Naive thymus-derived CD4-positive, alpha-beta T cell (primary cell): ENCODE data around the gene FBXO46. TPM values are rescaled to one million over a fixed set of nuclear protein-coding genes. Genes with fewer than 3 reads are reported as not detected.
"Not testable (repeated sequence)": the region's sequence is repeated elsewhere in the genome, so short reads cannot be mapped to it uniquely, and the experiment has no call there.

ENCODE experiments used
- ATAC-seq: fragments of 150-1000 bp; cut with Tn5 transposase; 2 replicates; pipeline ENCODE4 v1.10.0; 2021; ENCODE audit warnings: mild to moderate bottlenecking, moderate library complexity
- CTCF ChIA-PET: fragments of 350-600 bp; sonication (Branson Sonifier 250); formaldehyde crosslinking; loops from one replicate; lab custom pipeline; 2021; ENCODE audit warnings: antibody characterized with exemption; lab: Charles Lee
- POLR2A ChIA-PET: fragments of 350-600 bp; sonication (Branson Sonifier 250); formaldehyde crosslinking; loops from one replicate; lab custom pipeline; 2021; ENCODE audit warnings: antibody characterized with exemption, inconsistent platforms; lab: Charles Lee
- DNase-seq, 9 donors: peaks; one replicate each; pipeline versions ENCODE4 v3.0.0 to v3.0.0-alpha.2; 2020 to 2022; ENCODE audit warnings: mixed read lengths in 1 of 9
- H3K27ac ChIP-seq: one replicate; pipeline ENCODE4 v1.7.0; 2013; ENCODE audit warnings: mild to moderate bottlenecking, low read depth, low read length, moderate library complexity
- H3K27me3 ChIP-seq, 2 donors: one replicate each; pipeline ENCODE4 v1.7.0; 2013; ENCODE audit warnings: low read length in 2 of 2, mild to moderate bottlenecking in 2 of 2, moderate library complexity in 2 of 2; ENCODE audit not compliant: control insufficient read depth in 2 of 2, insufficient read depth in 2 of 2
- H3K36me3 ChIP-seq, 3 experiments: 1 replicate in 2 of 3; 2 replicates in 1 of 3; pipeline ENCODE4 v1.7.0; 2013; ENCODE audit warnings: low read length in 3 of 3, mild to moderate bottlenecking in 3 of 3, moderate library complexity in 1 of 3; ENCODE audit not compliant: insufficient read depth in 3 of 3, control insufficient read depth in 2 of 3
- H3K4me1 ChIP-seq, 2 donors: one replicate each; pipeline ENCODE4 v1.7.0; 2013; ENCODE audit warnings: low read length in 2 of 2, mild to moderate bottlenecking in 2 of 2, moderate library complexity in 1 of 2; ENCODE audit not compliant: control insufficient read depth in 2 of 2, insufficient read depth in 2 of 2
- H3K4me3 ChIP-seq: 2 replicates; pipeline ENCODE4 v1.7.0; 2013; ENCODE audit warnings: mild to moderate bottlenecking, low read length
- H3K9me3 ChIP-seq, 3 experiments: 1 replicate in 2 of 3; 2 replicates in 1 of 3; pipeline ENCODE4 v1.7.0; 2013; ENCODE audit warnings: low read length in 3 of 3; ENCODE audit not compliant: control insufficient read depth in 2 of 3
- H3K27ac Mint-ChIP-seq, 9 donors: one replicate each; pipeline ENCODE4 v1.8.0; 2020 to 2022; ENCODE audit warnings: mixed read lengths in 9 of 9, mild to moderate bottlenecking in 8 of 9, moderate library complexity in 5 of 9, inconsistent platforms in 2 of 9
- H3K27me3 Mint-ChIP-seq, 5 donors: one replicate each; pipeline ENCODE4 v1.8.0; 2021 to 2022; ENCODE audit warnings: mixed read lengths in 5 of 5, mild to moderate bottlenecking in 1 of 5
- H3K36me3 Mint-ChIP-seq, 5 donors: one replicate each; pipeline ENCODE4 v1.8.0; 2020 to 2022; ENCODE audit warnings: mixed read lengths in 5 of 5, mild to moderate bottlenecking in 3 of 5, inconsistent platforms in 1 of 5
- H3K4me1 Mint-ChIP-seq, 7 donors: one replicate each; pipeline ENCODE4 v1.8.0; 2020 to 2022; ENCODE audit warnings: mixed read lengths in 7 of 7, mild to moderate bottlenecking in 3 of 7, inconsistent platforms in 1 of 7
- H3K4me3 Mint-ChIP-seq, 10 donors: one replicate each; pipeline ENCODE4 v1.8.0; 2020 to 2022; ENCODE audit warnings: mild to moderate bottlenecking in 10 of 10, mixed read lengths in 10 of 10, moderate library complexity in 6 of 10, inconsistent platforms in 2 of 10
- H3K9me3 Mint-ChIP-seq, 11 donors: one replicate each; pipeline ENCODE4 v1.8.0; 2020 to 2022; ENCODE audit warnings: mixed read lengths in 11 of 11, mild to moderate bottlenecking in 4 of 11, inconsistent platforms in 1 of 11, moderate library complexity in 1 of 11
- intact Hi-C, 2 donors: fragments of 100-400 bp; cut with micrococcal nuclease; formaldehyde crosslinking; loops; one replicate each; pipeline ENCODE4 v1.15.1; 2023
- polyA plus RNA-seq, 2 donors: library from polyadenylated mRNA; unstranded; fragments of 300-500 nt; fragmentation: Illumina TruSeq; gene quantifications; one replicate each; pipeline ENCODE4 v1.2.3, GENCODE V29; 2021
- total RNA-seq, 6 experiments: library from RNA in 5 of 6; stranded (reverse) in 5 of 6; gene quantifications; 1 replicate in 5 of 6; 2 replicates in 1 of 6; pipeline ENCODE4 v1.2.3 and lab custom pipeline; 2021 to 2026

FBXO46 gene
- total and polyA plus RNA-seq, 7 experiments from 2014 or later, result 11.1 to 52.9 (median 29.3) TPM

DNA sequence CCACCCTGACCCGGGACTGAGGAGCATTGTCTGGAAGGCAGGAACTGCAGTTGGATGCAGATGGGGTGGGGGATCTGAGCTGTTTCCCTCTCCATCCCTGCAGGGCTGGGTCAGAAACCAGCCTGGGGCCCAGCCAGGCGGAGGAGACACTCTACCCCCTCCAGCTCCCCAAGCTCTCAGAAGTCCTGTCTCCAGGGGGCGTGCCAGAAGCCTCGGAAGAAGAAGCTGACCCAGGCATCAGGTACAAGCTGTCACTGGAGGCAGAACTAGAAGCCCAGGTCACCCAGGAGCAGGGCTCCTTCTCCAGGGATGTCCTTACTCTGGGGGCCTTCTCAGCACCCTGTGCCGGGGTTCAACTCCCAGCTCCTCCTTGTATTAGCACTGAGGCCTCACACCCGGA is 22.9 kb upstream of the FBXO46 start:
- H3K4me3 Mint-ChIP-seq, result no peak overlapping the region
- Histone ChIP-seq H3K9me3 (no peaks in the 10 kb centered on the region), H3K27ac (no peak overlapping the region), H3K27me3 (no peaks in the 10 kb centered on the region), H3K4me3 (no peak overlapping the region), H3K36me3 (no peaks in the 10 kb centered on the region), H3K4me1 (no peaks in the 10 kb centered on the region)
- H3K27me3 Mint-ChIP-seq, result peaks cover 0 to 4% (median 0%) of the 10 kb centered on the region in 5 donors
- intact Hi-C loops, result no loop called here
- POLR2A ChIA-PET, result no interaction called here
- H3K36me3 Mint-ChIP-seq, result no peaks in the 10 kb centered on the region
- DNase-seq (no peak), ATAC-seq (no peak)
- CTCF ChIA-PET, result no interaction called here
- no peaks in the 10 kb centered on the region for H3K4me1 Mint-ChIP-seq
- H3K9me3 Mint-ChIP-seq, result no peaks in the 10 kb centered on the region
- no peak overlapping the region for H3K27ac Mint-ChIP-seq

DNA sequence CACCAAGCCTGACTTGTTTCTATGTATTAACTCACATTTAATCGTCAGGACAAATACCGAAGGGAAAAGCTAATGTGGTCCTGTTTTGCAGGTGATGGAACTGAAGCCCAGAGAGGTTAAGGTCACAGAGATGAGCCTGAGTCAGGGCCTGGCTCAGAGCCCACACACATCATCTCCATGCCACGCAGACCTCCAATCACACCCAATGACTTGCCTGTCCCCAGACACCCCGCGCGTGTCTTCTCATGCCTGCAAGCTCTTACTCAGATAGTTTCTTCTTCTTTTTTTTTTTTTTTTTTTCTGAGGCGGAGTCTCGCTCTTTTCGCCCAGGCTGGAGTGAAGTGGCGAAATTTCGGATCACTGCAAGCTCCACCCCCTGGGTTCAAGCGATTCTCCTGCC is 21.9 kb upstream of the FBXO46 start:
- ATAC-seq, result no peak
- Histone ChIP-seq H3K27me3 (no peaks in the 10 kb centered on the region), H3K27ac (no peak overlapping the region), H3K4me1 (no peaks in the 10 kb centered on the region), H3K36me3 (no peaks in the 10 kb centered on the region), H3K9me3 (no peaks in the 10 kb centered on the region), H3K4me3 (no peak overlapping the region)
- ChIA-PET CTCF (no interaction called here), POLR2A (no interaction called here)
- intact Hi-C loops, result no loop called here
- H3K4me3 Mint-ChIP-seq, result no peak overlapping the region
- peaks cover 0 to 5% (median 0%) of the 10 kb centered on the region in 5 donors for H3K27me3 Mint-ChIP-seq
- H3K9me3 Mint-ChIP-seq, result no peaks in the 10 kb centered on the region
- H3K27ac Mint-ChIP-seq, result no peak overlapping the region
- H3K36me3 Mint-ChIP-seq, result no peaks in the 10 kb centered on the region
- no peaks in the 10 kb centered on the region for H3K4me1 Mint-ChIP-seq
- DNase-seq, result no peak

DNA sequence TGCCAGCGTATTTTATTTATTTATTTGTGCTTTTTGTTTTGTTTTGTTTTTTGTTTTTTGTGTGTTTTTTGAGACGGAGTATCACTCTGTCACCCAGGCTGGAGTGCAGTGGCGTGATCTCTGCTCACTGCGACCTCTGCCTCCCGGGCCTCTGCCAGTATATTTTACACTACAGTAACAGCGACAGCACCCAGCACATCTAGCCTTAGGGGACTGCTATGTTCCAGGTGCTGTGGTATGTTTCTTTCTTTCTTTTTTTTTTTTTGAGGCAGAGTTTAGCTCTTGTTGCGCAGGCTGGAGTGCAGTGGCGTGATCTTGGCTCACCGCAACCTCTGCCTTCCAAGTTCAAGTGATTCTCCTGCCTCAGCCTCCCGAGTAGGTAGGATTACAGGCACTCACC is 20.8 kb upstream of the FBXO46 start:
- DNase-seq, H3K4me3 Mint-ChIP-seq, H3K27me3 Mint-ChIP-seq, H3K4me3 ChIP-seq, H3K36me3 ChIP-seq, H3K9me3 ChIP-seq, intact Hi-C loops, POLR2A ChIA-PET, ATAC-seq, H3K4me1 Mint-ChIP-seq, H3K4me1 ChIP-seq, H3K9me3 Mint-ChIP-seq, H3K27me3 ChIP-seq, H3K36me3 Mint-ChIP-seq, H3K27ac Mint-ChIP-seq, CTCF ChIA-PET, H3K27ac ChIP-seq: not testable (repeated sequence)

DNA sequence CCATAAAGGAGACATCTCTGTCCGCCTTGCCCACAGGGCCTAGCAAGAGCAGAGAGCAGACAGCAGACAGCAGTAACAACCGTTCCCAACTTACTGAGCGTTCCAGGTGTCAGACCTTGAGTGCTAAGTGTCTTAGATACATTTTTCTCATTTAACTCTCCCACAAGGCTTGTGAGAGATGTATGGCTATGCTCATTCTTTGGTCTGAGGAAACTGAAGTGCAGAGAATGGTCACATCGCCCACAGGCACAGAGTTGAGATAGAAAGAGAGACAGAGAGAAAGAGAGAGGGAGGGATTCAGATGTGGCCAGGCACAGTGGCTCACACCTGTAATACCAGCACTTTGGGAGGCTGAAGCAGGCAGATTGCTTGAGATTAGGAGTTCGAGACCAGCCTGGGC is 16.8 kb upstream of the FBXO46 start:
- Mint-ChIP-seq H3K4me1 (no peaks in the 10 kb centered on the region), H3K9me3 (no peaks in the 10 kb centered on the region), H3K4me3 (no peak overlapping the region), H3K36me3 (no peaks in the 10 kb centered on the region), H3K27ac (no peak overlapping the region), H3K27me3 (peaks cover 5 to 18% (median 11%) of the 10 kb centered on the region in 5 donors)
- no peak overlapping the region for H3K27ac ChIP-seq
- H3K9me3 ChIP-seq, result no peaks in the 10 kb centered on the region
- ATAC-seq (no peak), DNase-seq (no peak)
- ChIA-PET CTCF (interaction anchor here (0.7 kb wide), 1 partner anchor 334 kb away, joined by 4 read pairs; no protein-coding TSS in a partner anchor), POLR2A (no interaction called here)
- no peaks in the 10 kb centered on the region for H3K4me1 ChIP-seq
- intact Hi-C loops, result no loop called here
- no peaks in the 10 kb centered on the region for H3K27me3 ChIP-seq
- H3K36me3 ChIP-seq, result no peaks in the 10 kb centered on the region
- no peak overlapping the region for H3K4me3 ChIP-seq

DNA sequence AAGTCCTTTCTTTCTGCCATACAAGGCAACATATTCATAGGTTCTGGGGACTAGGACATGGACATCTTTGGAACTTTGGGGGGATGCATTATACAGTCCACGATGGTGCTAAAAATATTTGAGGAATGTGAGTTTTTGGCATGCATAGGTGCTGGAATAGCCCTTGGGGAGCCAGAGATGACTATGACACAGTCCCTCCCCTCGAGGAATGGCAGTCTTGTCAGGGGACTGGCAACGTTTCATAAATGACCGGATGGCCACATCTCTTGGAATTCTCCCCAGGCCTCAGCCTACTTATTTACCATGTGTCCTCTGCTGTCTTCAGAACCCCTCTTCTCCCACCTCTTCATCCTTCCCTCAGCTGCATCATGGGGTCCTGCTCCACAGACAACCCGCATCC is 16.2 kb upstream of the FBXO46 start:
- no peaks in the 10 kb centered on the region for H3K36me3 Mint-ChIP-seq
- CTCF ChIA-PET, result no interaction called here
- Histone ChIP-seq H3K9me3 (no peaks in the 10 kb centered on the region), H3K4me1 (no peaks in the 10 kb centered on the region), H3K4me3 (no peak overlapping the region), H3K27me3 (no peaks in the 10 kb centered on the region), H3K27ac (no peak overlapping the region), H3K36me3 (no peaks in the 10 kb centered on the region)
- intact Hi-C loops, result no loop called here
- ATAC-seq, result no peak
- no peak overlapping the region for H3K4me3 Mint-ChIP-seq
- peaks cover 5 to 22% (median 11%) of the 10 kb centered on the region in 5 donors for H3K27me3 Mint-ChIP-seq
- no peaks in the 10 kb centered on the region for H3K9me3 Mint-ChIP-seq
- POLR2A ChIA-PET, result no interaction called here
- H3K4me1 Mint-ChIP-seq, result no peaks in the 10 kb centered on the region
- H3K27ac Mint-ChIP-seq, result no peak overlapping the region
- no peak for DNase-seq

DNA sequence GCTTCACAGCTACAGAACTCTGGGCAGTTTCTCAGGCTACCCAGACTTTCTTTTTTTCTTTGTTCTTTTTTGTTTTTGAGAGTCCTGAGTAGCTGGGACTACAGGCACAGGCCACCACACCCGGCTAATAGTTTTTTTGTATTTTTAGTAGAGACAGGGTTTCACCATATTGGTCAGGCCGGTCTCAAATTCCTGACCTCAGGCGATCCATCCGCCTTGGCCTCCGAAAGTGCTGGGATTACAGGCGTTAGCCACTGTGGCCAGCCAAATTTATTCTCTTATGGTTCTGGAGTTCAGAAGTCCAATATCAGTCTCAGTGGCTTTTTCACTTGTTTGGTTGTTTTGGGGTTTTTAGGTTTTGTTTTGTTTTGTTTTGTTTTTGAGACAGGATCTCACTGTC is 14.9 kb upstream of the FBXO46 start:
- intact Hi-C loops, result no loop called here
- Mint-ChIP-seq H3K36me3 (no peaks in the 10 kb centered on the region), H3K4me3 (no peak overlapping the region), H3K27me3 (peaks cover 5 to 22% (median 11%) of the 10 kb centered on the region in 5 donors), H3K27ac (no peak overlapping the region), H3K9me3 (no peaks in the 10 kb centered on the region), H3K4me1 (no peaks in the 10 kb centered on the region)
- no peaks in the 10 kb centered on the region for H3K27me3 ChIP-seq
- no peak for ATAC-seq
- no peak overlapping the region for H3K27ac ChIP-seq
- CTCF ChIA-PET, result interaction anchor here (0.6 kb wide), 1 partner anchor 137 kb away, joined by 3 read pairs; no protein-coding TSS in a partner anchor
- no peak for DNase-seq
- POLR2A ChIA-PET, result no interaction called here
- H3K4me1 ChIP-seq, result no peaks in the 10 kb centered on the region
- H3K36me3 ChIP-seq, result no peaks in the 10 kb centered on the region
- H3K4me3 ChIP-seq, result no peak overlapping the region
- H3K9me3 ChIP-seq, result no peaks in the 10 kb centered on the region

DNA sequence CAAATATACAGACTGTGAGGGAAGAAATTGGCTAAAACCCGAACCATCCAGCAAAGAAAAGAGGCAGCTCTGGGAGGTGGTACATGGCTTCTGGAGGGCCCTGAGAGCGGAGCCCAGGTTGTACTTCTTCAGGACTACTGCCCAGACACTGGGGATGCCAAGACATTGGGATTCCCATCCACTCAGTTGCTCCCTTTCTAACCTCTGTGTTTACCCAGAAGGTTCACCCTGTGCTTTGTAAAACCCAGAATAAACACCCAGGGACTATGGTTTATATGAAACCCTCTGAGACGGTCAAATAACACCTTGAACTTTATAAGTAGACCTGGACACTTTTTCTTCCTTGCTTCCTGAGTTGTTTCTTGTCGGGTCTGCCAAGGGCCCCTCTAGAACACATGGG is 12.3 kb upstream of the FBXO46 start:
- H3K4me1 Mint-ChIP-seq, result no peaks in the 10 kb centered on the region
- ChIA-PET POLR2A (interaction anchor here (0.5 kb wide), 1 partner anchor 29 kb away, joined by 4 read pairs; no protein-coding TSS in a partner anchor), CTCF (no interaction called here)
- peaks cover 5 to 28% (median 11%) of the 10 kb centered on the region in 5 donors for H3K27me3 Mint-ChIP-seq
- H3K9me3 Mint-ChIP-seq, result no peaks in the 10 kb centered on the region
- DNase-seq, result no peak
- Histone ChIP-seq H3K9me3 (no peaks in the 10 kb centered on the region), H3K27ac (no peak overlapping the region), H3K4me1 (no peaks in the 10 kb centered on the region), H3K36me3 (no peaks in the 10 kb centered on the region), H3K27me3 (no peaks in the 10 kb centered on the region), H3K4me3 (no peak overlapping the region)
- no peaks in the 10 kb centered on the region for H3K36me3 Mint-ChIP-seq
- intact Hi-C loops, result no loop called here
- no peak overlapping the region for H3K27ac Mint-ChIP-seq
- ATAC-seq, result no peak
- no peak overlapping the region for H3K4me3 Mint-ChIP-seq
